Gastrocnemius medialis (tissue), 4 donors: ENCODE results near the gene MECP2.

Experiments used
- CTCF ChIP-seq, 5 experiments: fragments of 450-650 bp in 3 of 5; fragments of 200-600 bp in 2 of 5; sonication (generic) in 2 of 5; IDR thresholded peaks in 4 of 5; conservative IDR thresholded peaks in 1 of 5; 1 replicate in 4 of 5; 2 replicates in 1 of 5; pipeline ENCODE4 v1.5.1; 2016 to 2019; ENCODE audit warnings: antibody characterized with exemption in 5 of 5, mild to moderate bottlenecking in 3 of 5, moderate library complexity in 3 of 5
- POLR2A ChIP-seq, 2 donors: fragments of 450-650 bp; IDR thresholded peaks; one replicate each; pipeline ENCODE4 v1.6.1; 2017; ENCODE audit warnings: antibody characterized with exemption in 2 of 2, mild to moderate bottlenecking in 2 of 2, moderate library complexity in 2 of 2

GRCh38 chrX:154021131-154021611, 76.3 kb downstream of the MECP2 start:
- TF ChIP-seq CTCF (IDR thresholded peaks at IDR 0.05 in 4 of 5, conservative IDR thresholded peaks at IDR 0.05 in 1 of 5) (no peak), POLR2A (IDR thresholded peaks at IDR 0.05) (no peak)
